ENCODE measurements around the gene HLA-DRB1.

The HLA-DRB1 gene

GRCh38 chr6:32570363-32570905, 19.2 kb downstream of the HLA-DRB1 start:
- Histone ChIP-seq H4K20me1 (ENCODE audit: insufficient read depth, low read length) (no peaks in the 10 kb centered on the region), H3K9me2 (ENCODE audit: low read depth, low read length) (no peaks in the 10 kb centered on the region), H3K36me3 (ENCODE audit: insufficient read depth, low read length) (no peaks in the 10 kb centered on the region), H3K4me1 (ENCODE audit: insufficient read depth, low read length, severe bottlenecking) (no peaks in the 10 kb centered on the region), H3K4me3 (ENCODE audit: low read depth, low read length, poor library complexity, severe bottlenecking) (no peak overlapping the region), H3K79me2 (ENCODE audit: insufficient read depth, low read length) (no peaks in the 10 kb centered on the region), H3K9ac (ENCODE audit: low read length) (no peak overlapping the region), H3F3A (ENCODE audit: insufficient read depth, low read length) (no peaks in the 10 kb centered on the region), H2AFZ (ENCODE audit: low read length) (no peak overlapping the region), H3K9me3 (ENCODE audit: low read length) (no peaks in the 10 kb centered on the region), H3K27me3 (ENCODE audit: insufficient read depth, low read length) (no peaks in the 10 kb centered on the region), H3K4me2 (ENCODE audit: low read length) (no peak overlapping the region), H3K27ac (ENCODE audit: low read depth, low read length, poor library complexity, severe bottlenecking) (no peak overlapping the region)
- TF ChIP-seq CTCF (IDR thresholded peaks at IDR 0.05; ENCODE audit: low read length) (no peak), EZH2 (IDR thresholded peaks at IDR 0.05; ENCODE audit: borderline replicate concordance, low read length) (no peak)

- no peak overlapping the region for H2AFZ ChIP-seq (ENCODE audit: low read length)
- no peak overlapping the region for H3K9ac ChIP-seq (ENCODE audit: low read length)
- H3K9me3 ChIP-seq (ENCODE audit: low read length) = no peaks in the 10 kb centered on the region
- no peak overlapping the region for H3K4me3 ChIP-seq (ENCODE audit: low read depth, low read length, poor library complexity, severe bottlenecking)
- TF ChIP-seq CTCF (IDR thresholded peaks at IDR 0.05; ENCODE audit: low read length) (no peak), EZH2 (IDR thresholded peaks at IDR 0.05; ENCODE audit: borderline replicate concordance, low read length) (no peak)
- no peaks in the 10 kb centered on the region for H3K27me3 ChIP-seq (ENCODE audit: insufficient read depth, low read length)
- H3F3A ChIP-seq (ENCODE audit: insufficient read depth, low read length) = no peaks in the 10 kb centered on the region
- no peaks in the 10 kb centered on the region for H3K79me2 ChIP-seq (ENCODE audit: insufficient read depth, low read length)
- H3K9me2 ChIP-seq (ENCODE audit: low read depth, low read length) = no peaks in the 10 kb centered on the region
- no peaks in the 10 kb centered on the region for H3K4me1 ChIP-seq (ENCODE audit: insufficient read depth, low read length, severe bottlenecking)
- H3K36me3 ChIP-seq (ENCODE audit: insufficient read depth, low read length) = no peaks in the 10 kb centered on the region
- H4K20me1 ChIP-seq (ENCODE audit: insufficient read depth, low read length) = no peaks in the 10 kb centered on the region
- no peak overlapping the region for H3K27ac ChIP-seq (ENCODE audit: low read depth, low read length, poor library complexity, severe bottlenecking)
- H3K4me2 ChIP-seq (ENCODE audit: low read length) = no peak overlapping the region
Measured at GRCh38 chr6:32568561-32568960, 21.1 kb downstream of the HLA-DRB1 start.

DNA sequence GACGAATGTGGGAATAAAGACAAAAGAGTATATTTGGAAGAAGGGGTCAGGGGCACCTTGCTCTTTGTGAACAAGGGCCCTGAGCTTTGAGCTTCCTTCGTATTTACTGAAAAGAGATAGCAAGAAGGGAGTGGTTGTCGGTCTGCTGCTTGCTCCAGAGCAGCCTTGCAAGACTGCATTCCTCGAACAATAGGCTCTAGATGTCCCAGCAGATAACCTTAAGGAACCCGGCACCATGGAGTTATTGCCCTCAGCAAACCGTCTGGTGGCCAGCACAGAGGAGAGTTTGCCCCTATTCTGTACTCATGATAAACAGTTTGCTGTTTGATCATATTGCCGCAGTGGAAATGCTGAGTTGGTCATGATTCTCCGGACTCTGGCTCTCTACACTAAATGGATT, 22.7 kb downstream of the HLA-DRB1 start:
- no peaks in the 10 kb centered on the region for H3K79me2 ChIP-seq (ENCODE audit: insufficient read depth, low read length)
- H2AFZ ChIP-seq (ENCODE audit: low read length) = no peak overlapping the region
- H3K4me1 ChIP-seq (ENCODE audit: insufficient read depth, low read length, severe bottlenecking) = no peaks in the 10 kb centered on the region
- TF ChIP-seq CTCF (IDR thresholded peaks at IDR 0.05; ENCODE audit: low read length) (no peak), EZH2 (IDR thresholded peaks at IDR 0.05; ENCODE audit: borderline replicate concordance, low read length) (no peak)
- no peak overlapping the region for H3K4me3 ChIP-seq (ENCODE audit: low read depth, low read length, poor library complexity, severe bottlenecking)
- H3K27me3 ChIP-seq (ENCODE audit: insufficient read depth, low read length) = no peaks in the 10 kb centered on the region
- H3K9me2 ChIP-seq (ENCODE audit: low read depth, low read length) = no peaks in the 10 kb centered on the region
- no peaks in the 10 kb centered on the region for H3F3A ChIP-seq (ENCODE audit: insufficient read depth, low read length)
- H3K9ac ChIP-seq (ENCODE audit: low read length) = no peak overlapping the region
- H4K20me1 ChIP-seq (ENCODE audit: insufficient read depth, low read length) = no peaks in the 10 kb centered on the region
- no peak overlapping the region for H3K4me2 ChIP-seq (ENCODE audit: low read length)
- no peaks in the 10 kb centered on the region for H3K36me3 ChIP-seq (ENCODE audit: insufficient read depth, low read length)
- H3K9me3 ChIP-seq (ENCODE audit: low read length) = no peaks in the 10 kb centered on the region
- no peak overlapping the region for H3K27ac ChIP-seq (ENCODE audit: low read depth, low read length, poor library complexity, severe bottlenecking)

Measured in OCI-LY1 (cell line).